ENCODE data around the gene ESR1.

DNA sequence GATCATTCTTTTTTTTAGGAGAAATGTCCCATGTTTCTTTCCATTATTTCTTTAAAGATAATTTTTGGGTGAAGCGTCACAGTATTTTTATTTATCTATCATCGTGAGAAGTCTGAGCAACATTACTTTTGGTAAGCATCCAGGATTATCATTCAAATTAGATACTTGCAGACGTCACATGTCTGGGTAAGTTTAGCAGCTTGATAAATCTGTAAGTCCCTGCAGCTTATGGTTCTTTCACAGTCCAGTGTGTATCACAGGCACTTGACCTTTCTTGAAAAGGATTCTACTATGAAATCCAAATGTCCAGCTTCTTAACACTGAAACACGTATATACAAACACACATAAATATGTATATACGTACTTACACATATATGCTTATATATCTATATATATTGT is 359.4 kb downstream of the ESR1 start:
- TF ChIP-seq, protein P1, sequence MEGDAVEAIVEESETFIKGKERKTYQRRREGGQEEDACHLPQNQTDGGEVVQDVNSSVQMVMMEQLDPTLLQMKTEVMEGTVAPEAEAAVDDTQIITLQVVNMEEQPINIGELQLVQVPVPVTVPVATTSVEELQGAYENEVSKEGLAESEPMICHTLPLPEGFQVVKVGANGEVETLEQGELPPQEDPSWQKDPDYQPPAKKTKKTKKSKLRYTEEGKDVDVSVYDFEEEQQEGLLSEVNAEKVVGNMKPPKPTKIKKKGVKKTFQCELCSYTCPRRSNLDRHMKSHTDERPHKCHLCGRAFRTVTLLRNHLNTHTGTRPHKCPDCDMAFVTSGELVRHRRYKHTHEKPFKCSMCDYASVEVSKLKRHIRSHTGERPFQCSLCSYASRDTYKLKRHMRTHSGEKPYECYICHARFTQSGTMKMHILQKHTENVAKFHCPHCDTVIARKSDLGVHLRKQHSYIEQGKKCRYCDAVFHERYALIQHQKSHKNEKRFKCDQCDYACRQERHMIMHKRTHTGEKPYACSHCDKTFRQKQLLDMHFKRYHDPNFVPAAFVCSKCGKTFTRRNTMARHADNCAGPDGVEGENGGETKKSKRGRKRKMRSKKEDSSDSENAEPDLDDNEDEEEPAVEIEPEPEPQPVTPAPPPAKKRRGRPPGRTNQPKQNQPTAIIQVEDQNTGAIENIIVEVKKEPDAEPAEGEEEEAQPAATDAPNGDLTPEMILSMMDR (conservative IDR thresholded peaks at IDR 0.05; ENCODE audit: low read length) = no peak
- TF ChIP-seq EZH2phosphoT487 (IDR thresholded peaks at IDR 0.05; ENCODE audit: borderline replicate concordance, low read depth, low read length) = no peak
